EH (cell line): ENCODE measurements around the gene KPTN.
A peak's percentile ranks its signal among the peaks of the same experiment; 100 is the strongest.

Experiments used
- DNase-seq: peaks from one replicate; pipeline ENCODE4 v3.0.0-alpha.2; 2015; ENCODE audit warnings: low read depth

The KPTN gene

DNA sequence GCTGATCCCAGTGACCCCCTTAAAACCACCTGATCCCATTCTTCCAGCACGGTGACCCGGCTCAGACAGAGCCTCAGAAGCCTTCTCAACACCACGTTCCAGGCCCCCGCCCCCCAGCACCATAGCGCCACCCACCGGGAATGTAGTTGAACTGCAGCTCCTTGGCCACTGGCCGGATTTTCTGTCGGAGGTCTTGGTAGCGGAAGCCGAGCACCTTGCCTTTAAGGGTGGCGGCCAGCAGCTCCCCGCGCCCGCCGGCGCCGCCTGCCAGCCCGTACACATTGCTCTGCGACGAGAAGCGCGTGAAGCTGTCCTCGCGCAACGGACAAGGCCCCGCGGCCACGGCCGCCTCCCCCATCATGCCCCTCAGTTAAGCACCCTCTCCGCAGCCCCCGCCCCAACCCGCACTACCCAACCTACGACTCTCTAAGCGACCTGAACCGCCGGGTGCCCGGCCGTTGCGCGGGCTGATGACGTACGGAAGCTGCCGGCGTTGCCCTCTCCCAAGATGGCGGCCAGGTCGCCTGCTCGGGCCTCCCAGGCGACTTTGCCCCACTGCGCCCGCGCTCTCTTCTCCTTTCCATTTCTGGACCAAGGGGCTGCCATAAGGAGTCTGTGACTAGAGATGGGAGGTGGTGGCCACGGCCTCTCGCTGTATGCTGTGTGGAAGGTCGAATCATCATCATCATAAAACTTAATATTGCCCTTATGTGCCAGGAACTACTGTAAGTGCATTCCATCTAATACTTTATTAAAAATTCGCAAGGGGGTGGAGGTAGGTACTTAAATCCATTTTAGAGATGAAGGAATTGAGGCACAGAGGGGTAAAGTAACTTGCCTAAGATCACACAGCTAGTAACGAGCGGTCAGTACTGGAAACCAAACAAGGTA is at the start of gene KPTN:
TSS of gene KPTN (minus strand) at position 420 of the 891 bp plus-strand sequence. CDS start at position 361, 59 bp downstream.
- peak; percentile 89 for DNase-seq

DNA sequence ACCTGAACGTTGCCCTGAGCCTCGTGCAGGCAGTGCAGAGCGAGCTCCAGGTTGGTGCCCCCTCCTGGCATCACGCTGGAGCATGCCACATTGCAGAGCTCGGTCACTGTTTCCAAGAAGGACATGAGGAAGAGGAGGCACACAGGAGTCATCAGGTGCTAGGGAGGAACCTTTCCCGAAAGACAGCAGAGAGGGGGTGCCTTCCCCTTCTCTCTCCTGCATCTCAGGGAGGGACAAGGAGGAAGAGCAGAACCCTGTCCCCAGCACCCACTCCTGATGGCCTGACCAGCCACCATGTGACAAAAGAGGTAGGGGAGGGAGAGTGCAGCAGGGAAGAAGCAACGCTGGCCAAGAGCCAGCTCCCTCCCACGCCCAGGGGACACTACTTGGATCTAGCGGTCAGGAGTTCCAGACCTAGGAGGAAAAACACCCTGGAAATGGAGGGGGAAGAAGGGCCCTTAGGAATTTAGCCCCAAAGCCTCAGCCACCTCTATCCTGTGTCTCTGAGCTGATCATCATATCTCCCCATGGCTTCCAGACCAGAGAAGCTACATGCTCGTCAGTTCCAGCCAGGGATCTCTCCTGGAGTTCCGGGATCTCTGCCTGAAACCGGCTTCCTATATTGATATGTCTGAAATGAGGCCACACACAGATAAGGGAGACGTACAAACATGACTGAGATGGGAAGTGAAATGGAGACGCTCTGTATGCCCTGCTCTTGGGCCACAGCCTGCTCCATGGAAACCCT is 47.8 kb upstream of the KPTN start:
- DNase-seq = no peak

DNA sequence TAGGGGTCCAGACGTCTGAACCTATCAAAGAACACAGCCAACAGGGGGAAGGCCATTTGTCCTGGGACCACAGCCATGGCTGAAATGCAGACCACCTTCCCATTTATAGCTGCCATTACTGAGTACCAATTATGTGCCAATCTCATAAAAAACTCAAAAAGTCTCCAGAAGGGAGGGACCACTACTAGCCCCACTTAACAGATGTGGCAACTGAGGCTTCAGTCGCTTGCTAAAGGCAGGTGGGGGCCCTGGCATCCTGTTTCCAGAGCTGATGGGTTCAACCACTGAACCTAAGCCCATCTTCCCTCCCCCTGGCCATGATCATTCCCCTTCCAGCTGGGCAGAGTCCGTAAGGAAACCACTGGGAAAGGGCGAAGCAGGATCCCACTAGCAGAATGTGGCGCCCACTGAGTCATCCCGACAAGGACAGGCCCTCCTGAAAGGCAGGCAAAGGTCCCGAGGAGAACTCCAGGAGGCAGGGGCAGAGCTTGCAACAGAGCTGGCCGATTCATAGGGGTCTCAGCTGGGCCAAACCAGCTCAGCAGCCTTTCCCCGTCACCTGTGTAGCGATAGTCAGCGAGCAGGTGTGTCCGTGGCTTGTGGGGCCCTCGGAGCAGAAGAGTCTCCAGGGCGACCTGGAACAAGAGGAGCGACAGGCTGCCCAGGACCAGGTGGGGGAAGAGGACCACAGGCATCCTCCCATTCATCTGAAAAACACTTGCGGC is 45.2 kb upstream of the KPTN start:
- DNase-seq = no peak

DNA sequence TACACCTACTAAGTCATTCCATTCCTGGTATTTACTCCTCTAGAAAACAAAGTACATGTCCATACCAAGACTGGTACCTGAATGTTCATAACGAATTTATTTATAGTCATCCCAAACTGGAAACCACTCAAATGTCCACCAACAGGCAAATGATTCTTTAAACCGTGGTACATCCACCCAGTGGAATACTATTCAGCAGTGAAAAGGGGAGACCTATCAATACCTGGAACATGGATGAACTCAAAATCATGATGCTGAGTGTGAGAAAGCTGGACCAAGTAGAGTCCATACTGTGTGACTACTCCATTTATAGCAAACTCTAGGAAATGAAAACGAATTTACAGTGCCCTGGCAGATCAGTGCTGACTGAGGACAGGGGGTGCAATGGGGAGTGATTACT is 42.8 kb upstream of the KPTN start:
- no peak for DNase-seq

DNA sequence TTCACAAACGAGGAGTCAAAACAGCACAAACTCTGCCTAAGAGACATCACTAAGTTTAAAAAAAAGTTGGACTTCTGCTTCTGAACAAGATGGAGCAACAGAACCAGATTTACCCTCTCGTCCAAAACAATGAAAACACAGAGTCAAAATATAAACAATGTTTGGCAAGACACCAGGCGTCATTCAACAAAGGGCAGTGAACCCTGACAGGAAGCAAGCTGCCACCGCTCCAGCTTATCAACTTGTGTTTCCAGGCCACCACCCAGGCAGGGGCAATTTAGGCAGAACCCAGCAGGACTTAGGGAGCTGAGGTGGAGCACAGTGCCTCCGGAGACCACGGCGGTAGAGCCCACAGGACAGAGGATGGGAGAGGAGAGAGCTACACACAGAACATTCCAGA is 39.5 kb upstream of the KPTN start:
- DNase-seq = no peak

DNA sequence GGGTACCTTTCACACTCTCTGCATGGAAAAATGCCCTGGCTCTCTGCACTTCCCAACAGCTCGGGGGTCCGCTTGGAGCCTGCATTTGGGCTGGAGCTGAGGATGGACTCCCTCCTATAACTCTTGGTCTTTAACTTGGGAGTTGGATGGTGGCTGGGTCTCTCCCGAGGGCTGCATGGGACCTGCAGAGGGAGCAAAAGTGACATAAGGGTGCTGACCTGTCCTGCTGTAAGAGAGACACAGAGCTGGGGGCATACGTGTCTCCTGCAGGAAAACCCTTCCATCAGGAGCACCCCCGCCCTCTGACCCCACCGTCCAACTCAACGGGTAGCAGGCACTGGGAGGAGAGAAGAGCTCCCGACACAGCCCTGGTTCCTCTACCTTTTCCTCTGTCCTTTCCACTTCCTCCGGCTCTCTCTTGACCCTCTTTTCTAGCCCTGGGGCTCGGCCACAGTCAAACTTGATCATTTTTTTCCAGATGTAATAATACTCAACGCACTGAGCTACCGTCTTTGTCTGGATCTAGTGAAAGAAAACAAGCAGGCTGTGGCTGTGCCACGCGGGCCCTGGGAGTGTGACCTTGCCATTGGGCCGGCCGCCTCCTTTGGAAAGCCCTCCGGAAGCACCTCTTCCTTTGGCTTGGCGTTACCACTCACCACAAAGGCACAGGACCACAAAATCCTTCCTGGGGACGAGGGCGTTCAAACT is 37.6 kb upstream of the KPTN start:
- no peak for DNase-seq

DNA sequence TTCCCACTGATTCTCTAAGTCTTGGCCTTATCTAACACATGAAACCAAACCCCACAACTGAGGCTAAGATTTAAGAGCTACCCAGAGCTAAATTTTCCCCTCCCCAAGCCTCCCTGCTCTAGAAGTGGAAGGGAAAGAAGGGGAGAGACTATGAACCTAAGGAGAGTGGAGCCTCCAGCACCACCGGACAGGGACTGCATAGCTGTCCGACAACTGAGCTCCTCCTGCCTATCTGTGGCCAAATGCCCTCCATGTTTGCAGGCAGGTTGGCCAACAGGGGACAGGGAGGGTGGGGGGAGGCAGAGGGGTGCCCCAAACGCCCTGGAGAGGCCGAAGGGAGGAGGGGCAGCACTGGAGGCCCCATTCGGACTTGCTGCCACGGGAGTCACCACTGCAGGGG is 36.8 kb upstream of the KPTN start:
- DNase-seq = no peak

DNA sequence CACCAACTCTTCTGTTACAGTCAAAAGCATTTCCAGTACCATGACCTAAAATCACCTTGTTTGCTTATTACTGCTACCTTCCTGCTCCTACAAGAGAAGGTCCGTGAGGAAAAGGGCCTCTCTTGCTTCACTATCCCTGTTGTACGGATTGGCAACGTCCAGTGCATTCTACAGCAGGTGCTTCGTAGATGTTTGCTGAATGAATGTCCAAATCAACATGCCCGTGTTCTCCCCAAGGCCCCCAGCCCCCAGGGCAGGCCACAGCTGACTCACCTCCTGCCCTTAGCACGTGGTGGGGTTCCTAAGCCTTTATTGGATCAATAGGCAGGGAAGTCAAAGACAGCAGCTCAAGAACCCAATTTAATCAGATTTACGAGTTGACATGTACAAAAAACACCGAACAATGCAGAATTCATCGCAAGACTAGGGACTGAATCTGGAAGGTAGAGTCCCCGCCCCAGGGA is 36.4 kb upstream of the KPTN start:
- DNase-seq = no peak

DNA sequence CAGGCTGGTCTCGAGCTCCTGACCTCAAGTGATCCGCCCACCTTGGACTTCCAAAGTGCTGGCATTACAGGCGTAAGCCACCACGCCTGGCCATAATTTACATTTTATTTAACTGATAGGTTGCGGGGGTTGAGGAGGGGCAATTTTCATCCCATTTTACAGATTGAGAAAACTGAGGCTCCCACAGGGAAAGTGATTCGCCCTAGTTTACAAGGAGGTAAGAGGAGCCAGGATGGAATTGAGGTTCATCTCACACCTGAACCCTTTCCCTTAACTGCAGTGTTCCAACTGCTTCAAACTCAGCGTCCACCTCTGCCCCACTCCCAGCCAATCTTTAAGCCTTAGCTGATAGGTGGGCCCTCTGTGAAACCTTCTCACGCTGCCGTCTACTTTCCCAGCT is 34.8 kb upstream of the KPTN start:
- DNase-seq = no peak

DNA sequence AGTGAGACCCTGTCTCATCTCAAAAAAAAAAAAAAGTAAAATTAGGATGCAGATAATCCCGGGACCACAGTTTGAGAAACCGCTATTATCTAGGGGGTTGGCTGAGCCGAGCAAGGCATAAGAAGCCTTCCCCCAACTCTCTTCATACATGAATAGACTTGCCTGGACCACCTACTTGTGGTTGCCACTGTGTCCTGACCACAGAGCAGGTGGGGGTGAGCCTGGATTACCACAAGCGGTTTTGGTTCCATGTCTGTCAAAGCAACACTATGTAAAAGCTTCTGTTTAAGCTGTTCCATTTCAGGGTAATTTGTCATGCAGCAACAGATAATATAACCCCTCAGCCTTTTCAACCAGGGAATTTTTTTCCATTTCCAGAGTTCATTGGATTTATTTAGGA is 34.1 kb upstream of the KPTN start:
- no peak for DNase-seq

DNA sequence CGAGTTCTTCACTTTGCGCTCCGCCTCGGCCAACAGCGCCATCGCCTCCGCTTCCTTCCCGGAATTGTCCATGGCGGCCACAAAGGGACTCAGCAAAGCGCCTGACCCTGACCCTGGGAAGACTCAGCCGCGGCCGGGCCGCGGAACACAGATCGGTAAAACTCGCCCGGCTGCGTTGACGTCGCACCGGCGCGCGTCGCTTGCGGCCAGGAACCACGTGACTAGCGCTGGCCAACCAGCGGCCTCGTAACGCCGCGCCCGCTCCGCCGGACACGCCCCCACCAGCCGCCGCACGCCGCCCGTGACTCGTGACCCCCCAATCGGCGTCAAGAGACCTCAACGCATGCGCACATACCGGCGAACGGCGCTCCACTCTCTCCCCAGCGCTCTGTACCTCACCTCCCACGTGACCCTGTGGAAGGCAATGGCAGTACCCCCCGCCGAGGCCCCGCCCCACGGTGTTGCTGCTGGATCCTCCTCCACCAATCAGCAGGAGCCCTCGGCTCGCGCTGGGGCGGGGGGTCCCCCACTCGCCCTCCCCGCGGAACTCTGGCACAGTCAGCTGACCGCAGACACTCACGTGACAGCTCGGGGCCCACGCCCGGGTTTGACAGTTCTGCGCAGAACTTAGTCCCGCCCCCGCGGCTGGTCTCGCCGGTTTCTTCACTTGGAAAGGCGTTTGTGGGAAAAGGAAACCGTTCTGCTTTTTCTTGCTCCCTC is 31.0 kb upstream of the KPTN start, which contains the start of gene NAPA:
TSS of gene NAPA (minus strand) at position 195 of the 720 bp plus-strand sequence. CDS start at position 72, 123 bp downstream.
- peak; percentile 100 for DNase-seq

DNA sequence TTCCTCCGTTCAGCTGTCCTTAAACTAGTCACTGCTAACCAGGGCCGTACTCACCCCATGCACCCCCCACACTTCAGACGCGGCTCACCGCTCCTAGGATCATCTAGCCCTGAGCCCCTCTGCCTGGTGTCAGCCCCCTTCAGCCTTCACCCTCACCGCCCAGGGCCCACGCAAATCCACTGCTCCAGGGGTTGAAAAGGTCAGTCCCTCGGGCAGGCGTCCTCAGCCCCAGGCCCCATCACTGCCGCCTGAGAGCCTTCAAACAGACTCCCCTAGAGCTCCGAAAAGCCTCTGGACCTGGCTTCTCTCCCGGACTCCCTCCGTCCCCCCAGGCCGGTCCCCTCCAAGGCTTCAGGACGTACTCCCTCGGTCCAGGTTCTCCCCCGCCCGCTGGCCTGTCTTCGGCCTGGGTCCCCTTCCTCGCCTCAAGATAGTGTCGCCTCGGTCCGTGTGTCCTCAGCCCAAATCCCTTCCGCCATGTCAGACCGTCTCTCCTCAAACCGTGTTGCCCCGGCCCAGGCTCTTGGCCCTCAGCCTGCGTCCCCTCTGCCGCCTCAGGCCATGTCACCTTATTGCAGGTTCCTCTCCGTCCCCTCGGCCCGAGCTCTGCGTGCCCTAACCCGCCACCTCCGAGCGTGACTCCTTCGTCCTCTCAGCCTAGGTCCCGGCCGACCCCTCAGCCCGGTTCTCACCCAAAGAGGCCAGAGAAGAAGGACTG is 30.3 kb upstream of the KPTN start:
- peak; percentile 12 for DNase-seq

DNA sequence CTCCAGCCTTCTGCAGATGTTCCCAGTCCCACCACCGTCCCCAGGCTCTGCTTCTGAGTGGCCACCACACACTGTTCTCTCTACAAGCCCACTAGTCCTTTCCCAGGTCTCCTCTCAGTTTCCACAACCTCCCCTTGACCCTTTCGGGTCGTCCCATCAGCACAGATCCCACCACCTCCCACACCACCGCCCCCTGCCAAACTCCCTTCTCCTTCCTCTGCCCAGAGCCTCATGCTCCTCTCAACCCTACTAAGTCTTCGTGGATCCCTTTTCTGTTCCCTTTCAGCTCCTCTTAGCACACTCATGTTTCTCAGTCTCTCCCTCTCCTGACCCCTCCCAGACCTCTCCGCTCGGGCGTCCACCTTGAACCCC is 28.9 kb upstream of the KPTN start:
- DNase-seq = no peak

DNA sequence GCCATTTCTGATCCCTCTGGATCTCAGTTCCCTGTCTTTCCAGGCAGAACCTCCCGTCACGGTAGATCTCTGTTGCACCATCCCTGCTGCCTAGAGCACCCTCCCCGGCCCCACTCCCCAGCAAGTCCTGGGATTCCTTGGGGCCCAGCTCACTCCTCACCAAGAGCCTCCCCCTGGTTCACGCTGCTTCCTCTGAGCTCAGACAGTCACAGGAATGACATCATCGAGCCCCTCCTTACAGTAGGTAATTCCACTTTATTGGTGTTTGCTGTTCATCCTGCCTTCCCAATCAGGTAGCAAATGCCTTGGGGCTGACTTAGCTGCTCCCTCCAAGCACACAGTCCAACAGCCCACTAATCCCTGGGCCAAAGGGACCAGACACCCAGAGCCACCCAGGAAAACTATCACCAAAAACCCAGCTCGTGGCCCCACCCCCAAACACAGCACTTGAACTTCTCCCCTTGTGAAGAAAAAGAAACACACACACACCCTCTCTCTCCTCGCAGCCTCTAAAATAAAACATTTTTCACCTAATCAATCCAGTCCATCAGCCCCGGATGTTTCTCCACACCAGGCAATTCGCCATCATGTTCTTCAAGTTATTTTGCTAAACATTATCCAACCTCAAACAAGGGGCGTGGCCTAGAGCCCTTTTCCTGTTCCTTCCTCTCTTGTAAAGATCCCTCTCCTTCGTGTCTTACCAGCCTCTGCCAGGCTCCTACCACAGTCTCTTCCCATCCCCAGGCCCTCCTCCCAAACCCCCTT is 28.3 kb upstream of the KPTN start:
- peak; percentile 68 for DNase-seq

DNA sequence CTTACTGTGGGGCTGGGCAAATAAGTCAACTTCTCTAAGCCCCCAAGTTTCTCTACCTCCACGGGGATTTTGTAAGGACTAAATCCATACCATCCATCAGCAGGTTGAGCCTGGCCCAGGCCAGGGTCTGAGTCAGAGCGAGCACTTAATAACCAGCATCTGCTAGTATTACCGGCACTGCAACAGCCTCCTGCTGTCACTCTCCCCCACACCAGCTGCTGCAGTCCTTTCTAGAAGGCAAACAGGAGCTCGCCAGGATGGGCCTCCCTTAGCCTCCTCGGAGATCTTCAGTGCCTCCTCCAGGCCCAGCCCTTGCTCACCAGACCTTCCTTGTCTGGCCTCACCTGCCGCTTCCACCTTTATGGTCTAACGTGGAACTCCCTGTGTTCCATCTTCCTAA is 27.7 kb upstream of the KPTN start:
- DNase-seq = no peak

DNA sequence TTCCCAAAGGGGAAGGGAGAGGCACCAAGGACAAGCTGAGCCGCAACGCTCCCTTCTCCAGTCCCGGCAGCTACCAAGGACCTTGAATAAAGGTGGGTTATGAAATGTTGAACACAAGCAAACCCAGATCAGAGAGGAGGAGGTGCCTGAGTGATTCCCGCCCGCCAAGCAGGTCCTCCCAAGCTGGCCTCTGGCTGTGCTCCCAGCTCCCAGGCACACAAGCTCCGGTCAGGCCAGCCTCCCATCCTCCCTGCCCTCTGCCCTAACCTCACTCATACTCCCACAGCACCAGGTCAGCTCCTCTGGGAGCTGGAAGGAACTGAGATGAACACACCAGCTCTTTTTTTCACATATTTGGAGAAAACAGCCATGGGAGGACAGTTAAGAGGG is 27.1 kb upstream of the KPTN start:
- no peak for DNase-seq

DNA sequence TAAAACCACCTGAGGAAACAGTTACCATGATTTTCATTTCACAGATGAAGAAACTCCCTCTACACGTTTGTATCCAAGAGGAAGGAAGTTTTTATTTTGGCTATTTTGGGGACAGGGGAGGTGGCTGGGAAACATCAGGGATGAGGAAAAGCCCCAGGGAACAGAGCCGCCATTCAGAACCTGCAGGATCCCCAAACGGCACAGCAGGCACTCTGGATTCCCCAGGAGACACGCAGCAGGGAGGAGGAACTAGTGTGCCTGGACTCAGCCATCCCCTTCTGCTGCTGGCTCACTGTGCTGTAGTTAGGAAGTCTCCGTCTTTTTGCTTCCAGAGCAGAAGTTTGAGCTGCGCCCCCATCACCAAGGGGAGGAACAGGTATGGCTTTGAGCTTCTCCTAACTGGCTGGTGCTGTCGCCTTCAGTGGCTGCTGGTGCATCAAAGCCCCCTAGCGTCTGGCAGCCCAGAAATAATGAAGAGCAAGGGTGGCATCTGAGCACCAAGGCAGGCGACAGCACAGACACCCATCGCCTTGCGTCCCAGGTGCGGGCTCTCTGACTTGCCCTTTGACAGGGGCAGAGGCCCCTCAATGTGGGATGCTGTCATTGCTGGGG is 26.6 kb upstream of the KPTN start:
- no peak for DNase-seq

DNA sequence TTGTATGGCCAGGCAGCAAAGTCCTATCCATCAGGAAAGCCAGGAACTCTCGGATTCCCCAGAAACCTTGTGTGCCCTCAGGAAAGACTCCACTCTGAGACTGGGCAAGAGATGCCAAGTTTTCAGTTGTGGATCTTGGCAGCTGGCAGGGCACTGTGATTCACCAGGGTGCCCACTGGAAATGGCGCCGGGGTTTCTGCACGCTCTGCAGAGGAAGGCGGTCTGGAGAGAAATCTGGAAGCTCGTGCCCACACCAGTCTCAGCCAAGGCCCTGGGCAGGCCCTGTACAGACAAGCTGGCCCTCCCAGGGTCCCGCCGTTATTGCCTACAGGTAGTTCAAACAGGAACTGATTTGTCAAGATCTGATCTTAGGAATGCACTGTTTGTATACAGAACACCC is 26.0 kb upstream of the KPTN start:
- no peak for DNase-seq

DNA sequence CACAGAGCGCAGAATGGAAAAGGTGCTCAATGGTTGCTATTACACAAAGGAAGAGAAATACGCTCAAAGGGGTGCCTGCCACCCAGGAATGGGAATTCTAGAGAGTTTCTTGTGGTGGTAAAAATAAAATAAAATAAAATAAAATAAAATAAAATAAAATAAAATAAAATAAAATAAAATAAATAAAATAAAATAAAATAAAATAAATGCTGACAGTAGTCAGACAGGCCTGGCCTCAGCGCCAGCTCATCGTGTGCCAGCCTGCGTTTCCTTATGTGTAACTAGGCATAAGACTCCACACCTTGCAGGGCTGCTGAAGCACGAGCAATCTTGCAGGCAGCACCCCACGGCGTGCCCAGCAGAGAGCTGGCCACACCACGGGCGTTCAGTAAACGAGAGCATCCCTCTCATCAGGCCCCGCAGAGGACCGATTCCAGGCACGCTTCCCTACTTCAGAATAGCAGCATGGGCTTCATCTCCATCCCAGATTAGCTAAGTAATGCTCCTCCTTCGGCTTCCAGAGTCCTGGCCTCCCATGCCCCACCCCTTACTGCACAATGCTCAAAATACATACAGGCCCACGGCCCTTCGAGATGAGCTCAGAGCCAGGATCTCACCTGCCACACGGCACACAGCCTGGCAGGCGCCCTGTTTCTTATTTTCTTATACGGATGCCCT is 25.3 kb upstream of the KPTN start:
- DNase-seq = no peak
